HG03432 (cell line): ENCODE data around the gene GPR146.

Experiments
- ATAC-seq: cut with Tn5 transposase; IDR thresholded peaks from one replicate; pipeline ENCODE4 v1.9.1; 2021; ENCODE audit warnings: mild to moderate bottlenecking, moderate library complexity; ENCODE audit not compliant: unreplicated experiment

The GPR146 gene

GRCh38 chr7:1056785-1057410, 12.6 kb downstream of the GPR146 start:
- no peak for ATAC-seq

GRCh38 chr7:1057416-1058291, 13.3 kb downstream of the GPR146 start:
- no peak for ATAC-seq

GRCh38 chr7:1058311-1058710, 14.0 kb downstream of the GPR146 start:
- no peak for ATAC-seq

- ATAC-seq: no peak
Observed at GRCh38 chr7:1058821-1059199, 14.5 kb downstream of the GPR146 start.

GRCh38 chr7:1059200-1060091, 15.1 kb downstream of the GPR146 start:
- no peak for ATAC-seq

GRCh38 chr7:1060315-1061072, 16.1 kb downstream of the GPR146 start:
- ATAC-seq: no peak

GRCh38 chr7:1061180-1061579, 16.8 kb downstream of the GPR146 start:
- ATAC-seq: no peak

GRCh38 chr7:1062296-1063294, 18.2 kb downstream of the GPR146 start:
- peak; percentile 73 for ATAC-seq

GRCh38 chr7:1063361-1063760, 19.0 kb downstream of the GPR146 start:
- ATAC-seq: no peak

GRCh38 chr7:1064581-1064980, 20.2 kb downstream of the GPR146 start:
- ATAC-seq: no peak

- ATAC-seq: no peak
Observed at GRCh38 chr7:1065263-1065584, 20.9 kb downstream of the GPR146 start.

- ATAC-seq: peak; percentile 60
Observed at GRCh38 chr7:1065585-1066241, 21.4 kb downstream of the GPR146 start.

- ATAC-seq: no peak
Observed at GRCh38 chr7:1066242-1066588, 21.9 kb downstream of the GPR146 start.

- no peak for ATAC-seq
Observed at GRCh38 chr7:1068013-1068412, 23.7 kb downstream of the GPR146 start.

GRCh38 chr7:1068619-1069018, 24.3 kb downstream of the GPR146 start:
- ATAC-seq: no peak

GRCh38 chr7:1070544-1071011, 26.2 kb downstream of the GPR146 start:
- no peak for ATAC-seq

GRCh38 chr7:1071731-1072254, 27.4 kb downstream of the GPR146 start:
- no peak for ATAC-seq

GRCh38 chr7:1073142-1073977, 29.0 kb downstream of the GPR146 start:
- no peak for ATAC-seq
